Renal cortex interstitium (tissue), 11 donors: ENCODE results near the gene DCUN1D4. TPM values are rescaled to one million over a fixed set of nuclear protein-coding genes. Genes with fewer than 3 reads are reported as not detected.

Experiments used
- DNase-seq, 11 donors: peaks; one replicate each; pipeline ENCODE4 v3.0.0-alpha.2; 2013; ENCODE audit warnings: low read depth in 9 of 11, low spot score in 4 of 11; ENCODE audit errors: extremely low read depth in 1 of 11
- polyA plus RNA-seq, 3 donors: library from polyadenylated mRNA; unstranded; fragments of 120-200 nt; gene quantifications; one replicate each; pipeline ENCODE4 v1.2.1, GENCODE V29; 2013; ENCODE audit not compliant: insufficient read length in 3 of 3

The DCUN1D4 gene
- polyA plus RNA-seq, 3 donors = 49.3 to 66.7 (median 60.8) TPM

DNA sequence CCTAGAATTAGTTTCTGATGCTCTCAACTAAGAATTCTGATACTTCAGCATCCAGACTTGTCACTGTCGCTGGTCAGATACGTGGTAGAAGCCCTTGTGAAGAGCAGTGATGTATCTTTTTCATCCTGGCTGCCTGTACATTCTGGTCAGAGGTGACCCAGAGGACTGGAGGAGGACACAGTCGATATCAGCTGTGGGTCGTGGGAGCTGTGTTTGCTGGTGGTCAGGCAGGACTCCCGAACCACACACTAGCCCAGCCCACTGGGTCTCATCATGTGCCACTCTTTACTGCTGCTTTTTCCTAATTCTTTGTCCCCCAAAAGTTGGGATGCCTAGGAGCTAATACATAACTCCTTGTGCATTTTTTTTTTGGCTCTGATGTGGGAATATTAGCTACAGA lies 6.5 kb downstream of the DCUN1D4 start:
- no peak for DNase-seq

- DNase-seq = no peak
These were observed 7.3 kb downstream of the DCUN1D4 start for GRCh38 chr4:51850294-51850693.

- no peak for DNase-seq
These were observed 8.4 kb downstream of the DCUN1D4 start for GRCh38 chr4:51851090-51851936.

GRCh38 chr4:51851937-51852290 lies 9.0 kb downstream of the DCUN1D4 start:
- DNase-seq = no peak

- DNase-seq = no peak
These were observed 10.2 kb downstream of the DCUN1D4 start for GRCh38 chr4:51853027-51853682.

- DNase-seq = no peak
These were observed 12.3 kb downstream of the DCUN1D4 start for GRCh38 chr4:51855270-51855669.

GRCh38 chr4:51855751-51856150 lies 12.8 kb downstream of the DCUN1D4 start:
- DNase-seq = no peak

DNA sequence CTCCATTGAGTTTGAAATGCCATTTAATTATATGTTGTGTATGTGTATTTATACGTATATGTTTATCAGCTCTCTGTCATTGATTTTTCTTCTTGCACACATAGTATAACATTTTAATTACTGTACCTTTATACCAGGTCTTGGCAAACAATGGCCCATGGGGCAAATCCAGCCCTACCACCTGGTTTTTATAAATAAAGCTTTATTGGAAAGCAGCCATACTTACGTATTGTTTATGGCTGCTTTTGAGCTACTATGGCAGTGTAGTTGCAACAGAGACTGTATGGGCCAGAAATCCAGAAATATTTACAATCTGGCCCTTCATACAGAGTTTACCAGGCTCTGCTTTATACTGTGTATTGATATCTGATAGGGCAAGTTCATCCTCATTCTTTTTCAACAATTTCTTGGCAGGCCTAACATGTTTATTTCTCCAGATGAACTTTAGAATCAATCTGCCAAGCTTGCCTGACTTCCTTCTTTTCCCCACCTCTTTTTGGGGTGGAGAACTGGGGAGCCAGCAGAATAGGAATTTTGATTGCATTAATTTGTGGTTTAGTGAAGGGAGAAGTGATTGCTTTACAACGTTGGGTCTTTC lies 15.8 kb downstream of the DCUN1D4 start:
- DNase-seq = no peak

DNA sequence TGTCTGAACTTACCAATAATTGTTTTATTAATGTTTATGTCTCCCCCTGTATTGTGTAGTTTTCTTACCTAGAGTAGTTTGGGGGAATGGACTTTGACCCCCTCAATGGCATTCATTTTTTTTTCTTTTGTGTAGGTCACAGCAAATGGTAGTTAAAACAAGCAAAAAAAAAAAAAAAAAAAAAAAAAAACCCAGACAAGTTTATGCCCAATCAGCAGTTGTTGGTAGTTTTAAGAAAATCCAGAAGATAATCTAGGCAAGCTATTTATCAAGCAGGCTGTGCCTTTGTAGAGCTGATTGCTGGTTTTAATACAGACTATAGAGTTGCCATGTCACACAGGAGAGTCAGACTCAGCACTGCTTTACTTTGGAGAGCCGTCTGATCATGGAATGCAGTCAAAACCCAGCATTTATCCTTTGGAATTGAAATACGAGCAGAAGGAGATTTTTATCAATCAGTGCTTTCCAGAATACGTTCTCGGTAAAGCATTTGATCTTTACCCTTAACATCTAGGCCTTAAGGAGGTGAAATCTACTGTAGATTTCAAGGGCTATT lies 16.6 kb downstream of the DCUN1D4 start:
- no peak for DNase-seq

DNA sequence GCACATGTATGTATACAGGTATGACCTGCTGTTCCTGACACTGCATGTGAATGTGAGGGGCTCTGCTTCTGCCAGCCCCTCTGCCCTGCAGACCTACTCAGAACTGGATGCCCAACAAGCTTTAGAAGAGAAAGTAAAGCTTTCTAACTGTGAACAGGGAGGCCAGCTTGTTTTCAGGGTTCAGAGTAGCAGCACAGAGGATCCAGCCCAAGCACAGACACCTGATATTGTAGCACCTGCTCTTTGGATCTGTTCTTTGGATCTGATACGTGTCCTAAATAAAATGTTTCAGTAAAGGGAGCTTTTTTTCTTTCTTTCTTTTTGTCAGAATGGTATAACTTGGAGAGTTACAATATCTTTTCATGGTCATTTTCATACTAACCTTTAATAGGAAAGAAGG lies 19.2 kb downstream of the DCUN1D4 start:
- no peak for DNase-seq

DNA sequence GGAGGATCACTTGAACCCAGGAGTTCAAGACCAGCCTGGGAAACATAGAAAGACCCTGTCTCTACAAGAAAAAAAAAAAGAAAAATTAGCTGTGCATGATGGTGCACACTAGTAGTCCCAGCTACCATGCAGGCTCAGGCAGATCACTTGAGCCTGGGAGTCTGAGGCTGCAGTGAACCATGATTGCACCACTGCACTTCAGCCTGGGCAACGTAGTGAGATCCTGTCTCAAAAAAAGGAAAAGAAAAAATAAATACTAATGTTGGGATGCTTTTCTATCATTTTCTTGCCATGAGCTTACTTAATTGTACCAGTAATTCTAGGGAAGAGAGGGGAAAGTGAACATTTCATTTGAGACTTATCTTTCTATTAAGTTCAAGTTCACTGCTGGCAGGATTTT lies 19.8 kb downstream of the DCUN1D4 start:
- no peak for DNase-seq

- DNase-seq = no peak
These were observed 22.8 kb downstream of the DCUN1D4 start for GRCh38 chr4:51865717-51866116.

DNA sequence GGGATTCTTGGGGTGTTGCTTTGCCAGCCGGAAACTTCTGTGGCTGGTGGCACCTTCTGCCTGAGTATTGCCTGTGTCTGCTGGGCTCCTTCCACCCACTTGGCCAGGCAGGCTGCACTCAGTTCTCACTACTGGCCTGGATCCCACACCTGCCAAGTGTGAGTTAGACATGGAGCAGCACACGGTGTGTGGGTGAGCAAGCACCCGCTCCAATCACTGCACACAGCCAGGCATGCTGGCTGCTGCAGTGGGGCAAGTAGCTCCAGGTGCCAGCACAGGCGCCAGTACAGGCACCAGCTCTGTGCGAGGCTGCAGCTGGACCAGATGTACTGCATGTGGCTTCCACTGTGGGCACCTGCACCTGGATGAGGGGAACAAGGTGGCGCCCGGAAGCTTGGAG lies 23.9 kb downstream of the DCUN1D4 start:
- DNase-seq = no peak

DNA sequence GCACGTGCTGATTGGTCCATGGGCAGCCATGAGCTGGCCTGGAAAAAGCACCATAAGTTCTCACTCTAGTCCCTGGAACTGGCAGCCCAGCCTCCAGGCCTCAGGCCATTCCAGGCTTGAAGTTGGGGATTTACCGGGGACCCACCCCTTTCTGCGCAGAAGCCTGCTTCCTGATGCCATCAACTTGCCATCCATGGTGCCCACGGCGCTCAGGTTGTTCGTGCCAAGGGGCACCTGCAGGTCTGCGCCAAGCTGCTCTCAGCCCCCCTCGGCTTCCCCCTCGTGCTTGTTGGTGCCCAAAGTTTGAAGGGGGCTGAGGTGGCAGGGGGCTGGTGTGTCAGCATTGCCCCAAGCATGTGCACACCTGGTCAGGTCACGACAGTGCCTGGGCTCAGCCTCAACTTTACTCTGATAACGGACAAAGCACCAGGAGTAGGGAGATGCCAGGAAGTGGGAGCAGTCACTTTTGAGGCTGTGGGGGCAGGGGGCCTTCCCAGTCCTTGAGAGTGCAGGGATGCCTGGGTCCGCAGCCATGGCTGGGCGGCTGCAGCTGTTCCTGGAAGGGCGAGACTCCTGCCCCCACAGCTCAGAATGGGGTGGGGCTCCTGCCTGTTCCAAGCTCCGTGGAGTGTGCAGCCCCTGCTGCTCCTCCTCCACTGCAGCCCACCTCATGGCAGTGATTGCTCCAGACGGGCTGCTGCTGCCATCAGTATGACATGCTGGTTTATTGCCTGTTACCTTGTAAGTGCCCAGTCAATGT lies 24.9 kb downstream of the DCUN1D4 start:
- no peak for DNase-seq

- DNase-seq = no peak
These were observed 25.5 kb downstream of the DCUN1D4 start for GRCh38 chr4:51868449-51868847.

DNA sequence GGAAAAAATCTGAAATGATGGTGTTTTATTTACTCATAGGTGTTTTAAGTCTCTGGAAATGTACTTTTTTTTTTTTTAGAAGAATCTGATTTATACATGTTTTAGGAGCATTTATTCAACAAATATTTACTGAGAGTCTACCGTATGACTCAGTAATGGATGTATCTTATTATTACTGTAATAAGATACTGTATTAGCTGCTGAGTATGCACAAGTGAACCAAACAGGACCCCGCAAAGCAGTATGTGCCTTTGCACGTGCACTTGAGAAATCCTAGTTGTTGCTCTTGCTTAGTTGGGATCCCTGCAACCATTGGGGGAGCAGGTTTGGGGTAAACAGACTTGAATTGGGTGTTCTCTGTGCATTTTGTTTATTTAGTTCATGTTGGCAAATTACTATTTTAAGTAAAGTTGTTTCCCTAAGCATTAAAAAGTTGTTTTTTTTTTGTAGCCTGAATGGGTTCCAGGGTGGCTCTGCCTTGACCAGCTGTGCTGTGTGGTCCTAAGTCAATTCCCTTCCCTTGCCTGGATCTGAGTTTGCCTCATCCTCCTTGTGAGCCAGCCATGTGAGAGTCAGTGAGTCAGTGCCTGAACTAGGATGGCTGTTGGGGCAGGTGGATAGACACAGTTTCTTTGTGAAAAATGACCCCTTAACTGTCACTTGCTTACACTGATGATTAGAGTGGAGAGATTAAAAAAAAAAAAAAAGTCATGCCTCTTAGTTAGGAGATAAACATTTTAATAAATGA lies 27.7 kb downstream of the DCUN1D4 start:
- DNase-seq = no peak

- no peak for DNase-seq
These were observed 29.5 kb downstream of the DCUN1D4 start for GRCh38 chr4:51872283-51872997.

DNA sequence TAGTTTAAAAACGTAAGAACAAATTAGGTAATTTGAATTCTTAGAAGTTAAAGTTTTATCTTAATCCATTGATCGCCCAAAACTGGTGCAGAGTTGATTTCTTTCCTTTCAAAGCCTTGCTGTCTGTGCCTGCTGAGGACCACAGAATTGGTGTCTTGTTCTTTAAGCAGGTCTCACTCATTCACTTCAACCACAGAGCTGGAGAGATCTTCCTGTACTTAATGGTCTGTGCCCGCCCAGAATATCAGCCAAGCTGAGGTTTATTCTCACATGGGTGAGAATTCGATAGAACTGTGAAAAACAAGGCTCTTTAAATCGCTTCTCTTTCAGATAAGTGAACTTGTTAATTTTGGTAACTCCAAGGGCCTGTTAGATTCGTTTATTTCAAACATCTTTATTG lies 31.6 kb downstream of the DCUN1D4 start:
- DNase-seq = no peak
